OCI-LY1 (cell line): ENCODE results near the gene ATP5MK.

Experiments used
- CTCF ChIP-seq: fragments of 200-600 bp; sonication (generic), shearing (Covaris generic); IDR thresholded peaks from 2 replicates; pipeline ENCODE4 v1.5.1; 2017; ENCODE audit warnings: mild to moderate bottlenecking, antibody characterized with exemption, low read length, moderate library complexity, mixed read lengths
- EZH2 ChIP-seq: fragments of 200-600 bp; sonication (generic), shearing (Covaris generic); IDR thresholded peaks from 2 replicates; pipeline ENCODE4 v1.8.0; 2017; ENCODE audit warnings: borderline replicate concordance, mixed run types, mild to moderate bottlenecking, antibody characterized with exemption, low read length, moderate library complexity, mixed read lengths

- no peak for TF ChIP-seq CTCF
- no peak for TF ChIP-seq EZH2
These were observed 45.8 kb upstream of the ATP5MK start for GRCh38 chr10:103442031-103442461.
